Osteocyte (in vitro differentiated cells): Measurements from ENCODE around the gene CEP152. TPM values are rescaled to one million over a fixed set of nuclear protein-coding genes. Genes with fewer than 3 reads are reported as not detected.
A peak's percentile ranks its signal among the peaks of the same experiment; 100 is the strongest.

Experiments used
- DNase-seq: peaks from one replicate; pipeline ENCODE4 v3.0.0; 2021; ENCODE audit warnings: mixed read lengths; ENCODE audit not compliant: unreplicated experiment; ENCODE audit errors: extremely low spot score
- H3K27ac Mint-ChIP-seq: one replicate; pipeline ENCODE4 v1.8.0; 2021; ENCODE audit warnings: mild to moderate bottlenecking, mixed read lengths; ENCODE audit not compliant: unreplicated experiment
- H3K27me3 Mint-ChIP-seq: one replicate; pipeline ENCODE4 v1.8.0; 2021; ENCODE audit warnings: mixed read lengths; ENCODE audit not compliant: unreplicated experiment
- H3K36me3 Mint-ChIP-seq: one replicate; pipeline ENCODE4 v1.8.0; 2021; ENCODE audit warnings: mixed read lengths; ENCODE audit not compliant: unreplicated experiment
- H3K4me1 Mint-ChIP-seq: one replicate; pipeline ENCODE4 v1.8.0; 2021; ENCODE audit warnings: mixed read lengths; ENCODE audit not compliant: unreplicated experiment
- H3K4me3 Mint-ChIP-seq: one replicate; pipeline ENCODE4 v1.8.0; 2021; ENCODE audit warnings: mild to moderate bottlenecking, moderate library complexity, mixed read lengths; ENCODE audit not compliant: unreplicated experiment
- H3K9me3 Mint-ChIP-seq: one replicate; pipeline ENCODE4 v1.8.0; 2021; ENCODE audit warnings: mixed read lengths; ENCODE audit not compliant: unreplicated experiment
- CTCF ChIP-seq: fragments of 200-600 bp; sonication (generic); IDR thresholded peaks from 2 replicates; pipeline ENCODE4 v1.5.0; 2021; ENCODE audit warnings: antibody characterized with exemption, mild to moderate bottlenecking, moderate library complexity
- total RNA-seq: library from RNA; stranded (reverse); gene quantifications from 2 replicates; pipeline ENCODE4 v1.2.1, GENCODE V29; 2021

CEP152 gene
- total RNA-seq, 1 donor from 2014 or later = 5.6 TPM

GRCh38 chr15:48781017-48781416 lies 29.9 kb downstream of the CEP152 start:
- Mint-ChIP-seq H3K36me3 (peaks cover 21% of the 10 kb centered on the region), H3K4me1 (peaks cover 12% of the 10 kb centered on the region), H3K27me3 (no peaks in the 10 kb centered on the region), H3K9me3 (no peaks in the 10 kb centered on the region), H3K4me3 (no peak overlapping the region), H3K27ac (no peak overlapping the region)
- TF ChIP-seq CTCF = no peak
- no peak for DNase-seq

GRCh38 chr15:48778331-48778730 lies 32.5 kb downstream of the CEP152 start:
- Mint-ChIP-seq H3K9me3 (peaks cover 9% of the 10 kb centered on the region), H3K36me3 (peaks cover 23% of the 10 kb centered on the region)
- no peak for DNase-seq

GRCh38 chr15:48777645-48778330 lies 33.1 kb downstream of the CEP152 start:
- peaks cover 18% of the 10 kb centered on the region for H3K4me1 Mint-ChIP-seq
- no peaks in the 10 kb centered on the region for H3K27me3 Mint-ChIP-seq
- peaks cover 23% of the 10 kb centered on the region for H3K36me3 Mint-ChIP-seq
- no peak for TF ChIP-seq CTCF
- H3K27ac Mint-ChIP-seq = peak overlapping the region; percentile 3
- DNase-seq = no peak
- H3K4me3 Mint-ChIP-seq = no peak overlapping the region
- H3K9me3 Mint-ChIP-seq = peaks cover 9% of the 10 kb centered on the region

More at GRCh38 chr15:48778331-48778730, 32.5 kb downstream of the CEP152 start:
- Mint-ChIP-seq H3K27ac (no peak overlapping the region), H3K4me1 (peaks cover 13% of the 10 kb centered on the region), H3K4me3 (no peak overlapping the region), H3K27me3 (no peaks in the 10 kb centered on the region)
- TF ChIP-seq CTCF = no peak

- Mint-ChIP-seq H3K36me3 (peaks cover 19% of the 10 kb centered on the region), H3K27ac (no peak overlapping the region), H3K27me3 (no peaks in the 10 kb centered on the region), H3K4me1 (peaks cover 27% of the 10 kb centered on the region), H3K4me3 (no peak overlapping the region), H3K9me3 (peaks cover 9% of the 10 kb centered on the region)
- no peak for TF ChIP-seq CTCF
- DNase-seq = no peak
Observed at GRCh38 chr15:48775546-48775945, 35.3 kb downstream of the CEP152 start.

- Mint-ChIP-seq H3K36me3 (peaks cover 18% of the 10 kb centered on the region), H3K9me3 (peaks cover 9% of the 10 kb centered on the region), H3K4me1 (peaks cover 29% of the 10 kb centered on the region), H3K27me3 (no peaks in the 10 kb centered on the region), H3K4me3 (no peak overlapping the region), H3K27ac (no peak overlapping the region)
- no peak for DNase-seq
- no peak for TF ChIP-seq CTCF
Observed at GRCh38 chr15:48774484-48774883, 36.4 kb downstream of the CEP152 start.
